GM21367 (cell line): Measurements from ENCODE around the gene FBXL13.
"Not testable (repeated sequence)": the region's sequence is repeated elsewhere in the genome, so short reads cannot be mapped to it uniquely, and the experiment has no call there.

Source experiments
- ATAC-seq: cut with Tn5 transposase; IDR thresholded peaks from one replicate; pipeline ENCODE4 v1.9.1; 2021; ENCODE audit not compliant: unreplicated experiment

The FBXL13 gene

DNA sequence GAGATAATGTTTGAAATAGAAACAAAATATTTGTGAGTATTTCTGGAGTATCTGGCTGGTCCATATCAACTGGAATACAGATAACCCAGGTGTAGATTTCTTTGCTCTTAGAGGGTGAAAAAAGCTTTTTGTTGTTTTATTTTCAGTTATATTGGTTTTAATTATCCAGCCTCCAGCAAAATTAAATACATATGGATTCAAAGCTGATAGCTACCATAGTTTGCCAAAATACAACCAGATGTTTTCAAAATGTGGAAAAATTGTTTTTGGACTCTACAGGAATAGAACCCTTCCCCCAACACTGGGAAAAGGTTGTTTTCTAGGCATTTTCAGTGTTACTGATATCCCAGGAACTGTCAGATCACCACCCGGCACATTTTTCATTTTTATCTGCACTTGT, 131.7 kb downstream of the FBXL13 start:
- no peak for ATAC-seq

DNA sequence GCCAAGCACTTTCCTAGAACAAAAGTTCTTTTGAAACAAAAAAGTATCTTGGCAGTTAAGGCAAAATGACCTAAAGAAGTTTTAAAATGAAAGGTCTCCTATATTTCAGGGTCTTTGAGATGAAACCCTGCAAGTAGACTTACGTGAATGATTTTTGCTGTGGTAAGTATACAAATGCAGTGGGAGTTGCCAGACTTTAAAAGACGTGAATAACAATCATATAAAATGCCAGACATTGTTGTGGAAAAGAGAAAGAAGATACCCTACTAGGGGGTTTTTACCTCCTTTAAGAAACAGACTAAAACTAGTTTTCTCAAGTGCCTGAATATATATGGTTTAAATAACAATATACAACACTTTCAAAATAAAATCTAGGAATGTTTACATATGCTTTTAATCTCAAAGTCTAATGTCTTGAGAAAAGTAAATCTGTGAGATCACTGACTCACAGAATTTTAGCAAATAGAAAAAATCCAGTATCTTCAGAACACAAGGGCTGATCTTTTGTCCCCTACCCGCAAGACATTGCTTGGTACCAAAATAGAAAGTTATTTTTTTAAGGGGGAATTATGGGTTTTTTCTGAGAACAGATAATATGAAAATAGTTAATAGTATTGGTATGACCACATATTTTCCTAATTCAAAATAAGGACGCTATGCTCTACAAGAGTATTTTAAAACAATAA, 132.3 kb downstream of the FBXL13 start:
- ATAC-seq: no peak

DNA sequence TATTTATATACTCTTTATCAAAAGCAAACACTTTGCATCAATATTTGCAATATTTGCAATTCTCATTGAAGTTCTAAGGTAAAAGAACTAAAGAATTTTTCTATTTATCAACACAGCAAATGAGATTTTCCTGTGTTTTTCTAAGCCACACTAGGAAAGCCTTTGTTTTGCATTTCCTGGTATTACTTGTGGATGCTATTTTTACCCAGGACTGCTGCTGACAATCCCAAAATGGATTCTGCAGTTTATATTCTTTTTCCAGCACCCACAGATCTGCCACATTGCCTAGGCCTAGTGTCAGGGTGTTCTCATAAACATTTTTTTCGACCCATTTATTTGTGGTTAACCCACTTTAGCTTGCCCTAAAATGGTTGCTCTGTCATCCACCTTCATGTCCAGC, 135.9 kb downstream of the FBXL13 start:
- ATAC-seq: no peak

GRCh38 chr7:102935450-102936115, 139.0 kb downstream of the FBXL13 start:
- no peak for ATAC-seq

DNA sequence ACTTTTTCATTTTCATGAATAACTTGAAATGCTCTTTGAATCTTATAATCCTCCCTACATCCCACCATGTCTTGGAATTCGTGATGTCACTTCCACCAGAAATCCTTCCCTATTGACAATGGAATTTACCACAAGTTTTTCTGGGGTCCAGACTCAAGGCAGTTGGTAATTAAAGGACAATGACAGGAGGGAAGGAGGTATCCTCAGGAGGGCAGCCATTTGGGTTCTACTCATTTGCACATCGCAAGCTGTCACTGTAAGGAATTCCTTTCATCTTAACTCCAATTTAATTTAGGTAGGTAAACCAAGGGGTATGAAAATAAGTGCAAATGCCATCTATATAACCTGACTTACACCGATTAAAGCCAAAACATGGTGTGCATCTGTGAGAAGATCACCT, 139.9 kb downstream of the FBXL13 start:
- no peak for ATAC-seq

DNA sequence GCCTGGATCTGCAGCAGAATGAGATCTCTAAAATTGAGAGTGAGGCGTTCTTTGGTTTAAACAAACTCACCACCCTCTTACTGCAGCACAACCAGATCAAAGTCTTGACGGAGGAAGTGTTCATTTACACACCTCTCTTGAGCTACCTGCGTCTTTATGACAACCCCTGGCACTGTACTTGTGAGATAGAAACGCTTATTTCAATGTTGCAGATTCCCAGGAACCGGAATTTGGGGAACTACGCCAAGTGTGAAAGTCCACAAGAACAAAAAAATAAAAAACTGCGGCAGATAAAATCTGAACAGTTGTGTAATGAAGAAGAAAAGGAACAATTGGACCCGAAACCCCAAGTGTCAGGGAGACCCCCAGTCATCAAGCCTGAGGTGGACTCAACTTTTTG, 140.4 kb downstream of the FBXL13 start:
- ATAC-seq: no peak

DNA sequence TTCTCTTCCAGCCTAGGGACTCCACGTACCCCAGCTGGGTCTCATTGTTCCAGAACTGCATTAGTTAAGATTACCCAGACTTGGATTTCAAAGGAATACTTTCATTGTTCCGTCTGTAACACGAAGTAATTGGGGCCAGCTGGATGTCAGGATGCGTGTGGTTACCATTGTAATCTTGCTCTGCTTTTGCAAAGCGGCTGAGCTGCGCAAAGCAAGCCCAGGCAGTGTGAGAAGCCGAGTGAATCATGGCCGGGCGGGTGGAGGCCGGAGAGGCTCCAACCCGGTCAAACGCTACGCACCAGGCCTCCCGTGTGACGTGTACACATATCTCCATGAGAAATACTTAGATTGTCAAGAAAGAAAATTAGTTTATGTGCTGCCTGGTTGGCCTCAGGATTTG, 140.8 kb downstream of the FBXL13 start:
- ATAC-seq: no peak

GRCh38 chr7:102931757-102932156, 142.8 kb downstream of the FBXL13 start:
- ATAC-seq: no peak

- ATAC-seq: no peak
Observed at GRCh38 chr7:102927312-102927933, 147.2 kb downstream of the FBXL13 start.

DNA sequence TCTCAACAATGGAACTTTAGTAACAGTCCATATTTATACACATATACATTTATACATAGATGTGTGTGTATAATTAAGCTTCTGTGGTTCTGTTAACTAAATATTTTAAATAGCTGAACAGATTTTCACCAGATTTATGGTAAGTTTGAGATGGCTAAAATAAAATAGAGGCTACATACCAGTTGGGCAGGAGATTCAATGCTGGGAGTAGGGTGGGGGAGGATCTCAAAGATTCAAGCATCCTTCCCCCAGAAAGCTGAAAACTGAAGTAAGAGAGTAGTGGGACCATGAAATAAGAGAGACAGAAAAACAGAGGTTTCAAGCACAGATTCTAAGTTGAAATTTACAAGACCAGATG, 147.8 kb downstream of the FBXL13 start:
- ATAC-seq: no peak

- no peak for ATAC-seq
Observed at GRCh38 chr7:102925976-102926782, 148.4 kb downstream of the FBXL13 start.

- ATAC-seq: no peak
Observed at GRCh38 chr7:102918845-102919244, 155.8 kb downstream of the FBXL13 start.

DNA sequence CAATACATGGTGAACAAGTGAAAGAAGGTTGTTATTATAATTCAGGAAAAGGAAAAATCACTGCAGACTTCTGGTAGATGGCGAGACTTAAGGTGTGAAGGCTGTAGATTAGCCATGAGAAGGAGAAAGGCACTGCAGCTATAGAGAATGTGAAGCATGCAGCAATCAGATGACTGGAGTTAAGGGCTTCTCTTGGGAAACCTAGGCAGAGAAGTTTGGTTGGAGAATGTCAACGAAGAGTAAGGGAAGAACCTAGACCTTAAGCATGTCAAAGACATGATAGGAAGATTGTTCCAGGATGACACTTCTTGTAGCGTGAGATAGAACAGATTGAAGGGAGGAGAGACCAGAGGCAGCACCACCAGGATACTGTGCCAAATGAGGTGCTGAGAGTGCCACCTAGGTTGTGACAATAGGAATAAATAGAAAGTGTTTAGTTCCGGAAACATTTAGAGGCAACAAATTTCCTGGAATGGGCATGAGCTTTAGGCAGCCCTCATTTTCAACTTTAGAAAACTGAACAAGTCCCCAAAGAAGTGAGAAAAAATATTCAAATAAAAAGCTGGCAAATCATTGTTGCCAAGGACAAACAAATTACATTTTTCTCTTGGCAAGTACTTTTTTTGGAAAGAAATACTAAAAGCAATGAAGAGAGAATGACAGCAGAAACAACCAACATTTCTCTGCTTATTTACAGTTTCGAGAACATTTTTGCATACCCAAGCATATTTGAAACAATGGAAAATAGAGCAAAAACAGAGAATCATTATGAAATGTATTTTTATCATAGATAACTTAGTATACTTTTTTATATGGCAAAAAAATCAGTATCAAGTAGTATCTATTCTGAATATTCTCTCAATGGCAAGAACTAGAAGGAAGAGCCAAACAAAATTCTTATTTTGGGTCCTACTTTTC, 156.9 kb downstream of the FBXL13 start:
- ATAC-seq: no peak

- no peak for ATAC-seq
Observed at GRCh38 chr7:102916881-102917280, 157.7 kb downstream of the FBXL13 start.

- no peak for ATAC-seq
Observed at GRCh38 chr7:102916426-102916825, 158.2 kb downstream of the FBXL13 start.

GRCh38 chr7:102914585-102914984, 160.0 kb downstream of the FBXL13 start:
- no peak for ATAC-seq

- ATAC-seq: no peak
Observed at GRCh38 chr7:102913826-102914225, 160.8 kb downstream of the FBXL13 start.

- no peak for ATAC-seq
Observed at GRCh38 chr7:102912742-102913141, 161.9 kb downstream of the FBXL13 start, which contains the start of gene LRRC17. Gene LRRC17 (plus strand): TSS chr7:102913000. CDS start chr7:102933914, 20,914 bp downstream.

- no peak for ATAC-seq
Observed at GRCh38 chr7:102908676-102909075, 165.9 kb downstream of the FBXL13 start.

DNA sequence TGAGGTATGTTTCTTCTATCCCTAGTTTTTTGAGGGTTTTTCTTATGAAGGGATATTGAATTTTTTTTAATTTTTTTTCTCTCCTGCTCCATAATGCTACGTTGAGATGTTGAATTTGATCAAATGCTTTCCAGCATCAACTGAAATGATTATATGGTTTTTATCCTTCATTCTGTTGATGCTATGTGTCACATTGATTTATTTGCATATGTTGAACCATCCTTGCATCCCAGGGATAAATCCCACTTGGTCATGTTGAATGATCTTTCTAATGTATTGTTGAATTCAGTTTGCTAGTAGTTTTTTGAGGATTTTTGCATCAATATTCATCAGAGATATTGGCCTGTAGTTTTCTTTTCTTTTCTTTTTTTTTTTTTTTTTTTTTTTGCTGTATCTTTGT, 171.0 kb downstream of the FBXL13 start:
- not testable (repeated sequence) for ATAC-seq
